Subcutaneous adipose tissue (tissue), 4 donors: ENCODE results near the gene RFPL1. TPM values are rescaled to one million over a fixed set of nuclear protein-coding genes. Genes with fewer than 3 reads are reported as not detected.

ENCODE experiments used
- CTCF ChIP-seq: fragments of 450-650 bp; IDR thresholded peaks from one replicate; pipeline ENCODE4 v1.5.1; 2016; ENCODE audit warnings: low read depth, mild to moderate bottlenecking, control low read depth, antibody characterized with exemption, moderate library complexity
- total RNA-seq, 4 donors: library from RNA; depleted of rRNA; stranded (reverse); fragments of >200 nt; gene quantifications; one replicate each; pipeline ENCODE4 v1.1.0, GENCODE V29; 2016

The RFPL1 gene
- total RNA-seq, 4 donors from 2014 or later: not detected

GRCh38 chr22:29397791-29398190 lies 40.6 kb upstream of the RFPL1 start:
- no peak for TF ChIP-seq CTCF

GRCh38 chr22:29400576-29400975 lies 37.8 kb upstream of the RFPL1 start:
- no peak for TF ChIP-seq CTCF

DNA sequence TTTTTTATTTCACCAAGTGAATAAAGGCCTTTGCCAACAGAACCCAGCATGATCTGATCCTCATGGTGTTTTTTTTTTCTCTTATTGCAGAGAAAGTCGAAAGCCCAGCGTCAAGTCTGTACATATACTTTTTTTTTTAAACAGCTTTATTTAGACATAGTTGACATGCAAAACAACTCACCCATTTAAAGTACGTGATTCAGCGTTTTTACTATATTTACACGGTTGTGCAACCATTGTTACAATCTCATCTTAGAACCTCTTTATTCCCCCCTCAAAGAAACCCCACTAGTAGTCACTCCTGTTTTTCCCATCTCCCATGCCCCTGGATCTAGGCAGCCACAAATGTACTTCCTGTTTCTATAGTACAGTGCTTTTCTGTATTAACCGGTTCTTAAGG lies 29.4 kb upstream of the RFPL1 start:
- TF ChIP-seq CTCF: no peak

GRCh38 chr22:29426476-29426875 lies 11.9 kb upstream of the RFPL1 start:
- TF ChIP-seq CTCF: no peak

DNA sequence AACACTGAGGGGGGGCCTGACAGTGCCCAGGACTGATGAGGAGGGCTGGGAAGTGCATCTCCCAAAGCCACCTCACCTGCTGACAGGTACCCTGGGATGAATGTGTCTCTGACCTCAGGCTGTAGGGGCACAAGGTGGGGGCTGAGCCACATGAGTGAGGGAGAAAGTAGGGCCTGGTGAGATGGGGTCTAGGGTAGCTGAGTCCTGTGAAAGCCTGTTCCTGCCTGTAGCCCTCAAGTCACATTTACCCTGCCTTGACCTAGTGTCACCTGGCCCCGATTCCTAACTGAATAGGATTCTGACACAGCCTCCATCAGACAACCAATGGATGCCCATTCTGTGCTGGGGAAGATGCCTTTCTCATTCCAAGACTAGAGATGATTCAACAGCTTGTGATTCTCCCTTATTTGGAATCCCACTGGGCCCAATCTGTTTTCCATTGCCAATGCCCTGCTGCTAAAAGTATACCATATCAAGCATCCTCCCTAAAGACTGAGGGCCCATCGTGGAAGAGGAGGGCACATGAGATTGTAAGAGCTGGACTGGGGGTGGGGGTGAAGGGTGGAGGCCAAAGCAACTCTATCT lies 11.1 kb upstream of the RFPL1 start:
- no peak for TF ChIP-seq CTCF

DNA sequence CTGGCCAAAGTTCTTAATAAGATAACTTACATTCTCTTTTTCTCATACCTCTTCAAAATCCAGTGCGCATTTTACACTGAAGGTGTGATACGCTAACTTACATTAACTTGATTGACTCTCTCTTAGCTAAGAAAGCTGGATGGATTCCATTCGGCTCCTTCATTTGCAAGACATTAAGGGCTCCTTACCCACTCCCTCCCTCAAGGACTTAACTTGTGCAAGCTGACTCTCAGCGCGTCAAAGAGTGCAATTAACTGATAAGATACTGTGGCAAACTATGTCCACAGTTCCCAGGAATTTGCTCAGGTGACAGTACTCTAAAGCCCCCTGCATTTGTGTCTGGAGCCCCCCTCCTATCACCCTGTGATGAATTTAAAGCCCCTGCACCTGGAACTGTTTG lies 6.4 kb upstream of the RFPL1 start:
- no peak for TF ChIP-seq CTCF

- no peak for TF ChIP-seq CTCF
These were observed 4.5 kb upstream of the RFPL1 start for GRCh38 chr22:29433856-29434255.
